Measurements from ENCODE around the gene PCDHA3.
"Not testable (repeated sequence)": the region's sequence is repeated elsewhere in the genome, so short reads cannot be mapped to it uniquely, and the experiment has no call there.

Gene PCDHA3

GRCh38 chr5:140791089-140791488 lies 9.8 kb upstream of the PCDHA3 start:
- no peak overlapping the region for H3K4me3 ChIP-seq (ENCODE audit: control insufficient read depth, low read depth, low read length)
- no peak for TF ChIP-seq CTCF (conservative IDR thresholded peaks at IDR 0.05; ENCODE audit: control insufficient read depth, insufficient read depth, low read depth, low read length)
- no peak for DNase-seq (ENCODE audit: low read depth)

DNA sequence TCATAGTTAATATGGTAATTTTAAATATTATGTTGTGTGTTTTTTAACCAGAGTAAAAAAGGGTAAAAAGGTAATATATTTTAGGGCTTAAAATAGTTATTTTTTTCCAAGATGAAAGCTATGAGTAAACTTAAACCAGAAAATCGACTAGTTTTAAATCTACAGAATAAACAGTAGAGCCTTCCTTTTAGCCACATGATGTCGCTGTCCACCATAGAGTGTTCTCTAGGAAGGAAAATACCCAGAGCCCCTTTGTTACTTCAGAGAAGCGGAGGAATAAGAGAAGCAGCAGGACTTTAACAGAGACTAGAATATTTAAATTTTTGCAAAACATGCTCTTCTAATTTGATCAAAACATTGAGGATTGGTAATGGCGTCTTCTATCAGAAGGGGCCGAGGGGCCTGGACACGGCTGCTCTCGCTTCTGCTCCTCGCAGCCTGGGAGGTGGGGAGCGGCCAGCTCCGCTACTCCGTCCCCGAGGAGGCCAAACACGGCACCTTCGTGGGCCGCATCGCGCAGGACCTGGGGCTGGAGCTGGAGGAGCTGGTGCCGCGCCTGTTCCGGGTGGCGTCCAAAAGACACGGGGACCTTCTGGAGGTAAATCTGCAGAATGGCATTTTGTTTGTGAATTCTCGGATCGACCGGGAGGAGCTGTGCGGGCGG lies 6.1 kb upstream of the PCDHA3 start, which contains the start of gene PCDHA2:
Gene PCDHA2 (plus strand): TSS at position 258 of the 664 bp plus-strand sequence.
- no peak within 1 kb of the TSS for H3K4me3 ChIP-seq (ENCODE audit: control insufficient read depth, low read depth, low read length)
- peak; percentile 16 for TF ChIP-seq CTCF (conservative IDR thresholded peaks at IDR 0.05; ENCODE audit: control insufficient read depth, insufficient read depth, low read depth, low read length)
- DNase-seq (ENCODE audit: low read depth): peak; percentile 3

- no peak for DNase-seq (ENCODE audit: low read depth)
- H3K4me3 ChIP-seq (ENCODE audit: control insufficient read depth, low read depth, low read length): no peak overlapping the region
- peak; percentile 21 for TF ChIP-seq CTCF (conservative IDR thresholded peaks at IDR 0.05; ENCODE audit: control insufficient read depth, insufficient read depth, low read depth, low read length)
These were observed 5.6 kb upstream of the PCDHA3 start for GRCh38 chr5:140795259-140795641.

DNA sequence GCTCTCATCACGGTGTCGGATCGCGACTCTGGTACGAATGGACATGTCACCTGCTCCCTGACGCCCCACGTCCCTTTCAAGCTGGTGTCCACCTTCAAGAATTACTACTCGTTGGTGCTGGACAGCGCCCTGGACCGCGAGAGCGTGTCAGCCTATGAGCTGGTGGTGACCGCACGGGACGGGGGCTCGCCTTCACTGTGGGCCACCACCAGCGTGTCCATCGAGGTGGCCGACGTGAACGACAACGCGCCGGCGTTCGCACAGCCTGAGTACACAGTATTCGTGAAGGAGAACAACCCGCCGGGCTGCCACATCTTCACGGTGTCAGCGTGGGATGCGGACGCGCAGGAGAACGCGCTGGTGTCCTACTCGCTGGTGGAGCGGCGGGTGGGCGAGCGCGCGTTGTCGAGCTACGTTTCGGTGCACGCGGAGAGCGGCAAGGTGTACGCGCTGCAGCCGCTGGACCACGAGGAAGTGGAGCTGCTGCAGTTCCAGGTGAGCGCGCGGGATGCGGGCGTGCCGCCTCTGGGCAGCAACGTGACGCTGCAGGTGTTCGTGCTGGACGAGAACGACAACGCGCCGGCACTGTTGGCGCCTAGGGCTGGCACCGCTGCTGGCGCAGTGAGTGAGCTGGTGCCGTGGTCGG lies 4.7 kb upstream of the PCDHA3 start:
- not testable (repeated sequence) for DNase-seq (ENCODE audit: low read depth); H3K4me3 ChIP-seq (ENCODE audit: control insufficient read depth, low read depth, low read length)

DNA sequence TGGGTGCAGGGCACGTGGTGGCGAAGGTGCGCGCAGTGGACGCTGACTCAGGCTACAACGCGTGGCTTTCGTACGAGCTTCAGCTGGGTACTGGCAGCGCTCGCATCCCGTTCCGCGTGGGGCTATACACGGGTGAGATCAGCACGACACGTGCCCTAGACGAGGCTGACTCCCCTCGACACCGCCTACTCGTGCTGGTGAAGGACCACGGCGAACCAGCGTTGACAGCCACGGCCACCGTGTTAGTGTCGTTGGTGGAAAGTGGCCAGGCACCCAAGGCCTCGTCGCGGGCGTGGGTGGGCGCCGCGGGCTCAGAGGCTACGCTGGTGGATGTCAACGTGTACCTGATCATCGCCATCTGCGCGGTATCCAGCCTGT lies 4.2 kb upstream of the PCDHA3 start:
- H3K4me3 ChIP-seq (ENCODE audit: control insufficient read depth, low read depth, low read length): no peak overlapping the region
- TF ChIP-seq CTCF (conservative IDR thresholded peaks at IDR 0.05; ENCODE audit: control insufficient read depth, insufficient read depth, low read depth, low read length): no peak
- no peak for DNase-seq (ENCODE audit: low read depth)

DNA sequence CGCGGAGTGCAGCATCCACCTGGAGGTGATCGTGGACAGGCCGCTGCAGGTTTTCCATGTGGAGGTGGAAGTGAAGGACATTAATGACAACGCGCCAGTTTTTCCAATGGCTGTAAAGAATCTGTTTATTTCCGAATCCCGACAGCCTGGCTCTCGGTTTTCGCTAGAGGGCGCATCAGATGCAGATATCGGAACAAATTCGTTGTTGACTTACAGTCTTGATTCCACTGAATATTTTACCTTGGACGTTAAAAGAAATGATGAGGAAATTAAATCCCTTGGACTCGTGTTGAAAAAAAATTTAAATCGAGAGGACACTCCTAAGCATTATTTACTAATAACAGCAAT lies 611 bp downstream of the PCDHA3 start:
- peak; percentile 4 for DNase-seq (ENCODE audit: low read depth)
- H3K4me3 ChIP-seq (ENCODE audit: control insufficient read depth, low read depth, low read length): no peak overlapping the region
- TF ChIP-seq CTCF (conservative IDR thresholded peaks at IDR 0.05; ENCODE audit: control insufficient read depth, insufficient read depth, low read depth, low read length): peak; percentile 27

DNA sequence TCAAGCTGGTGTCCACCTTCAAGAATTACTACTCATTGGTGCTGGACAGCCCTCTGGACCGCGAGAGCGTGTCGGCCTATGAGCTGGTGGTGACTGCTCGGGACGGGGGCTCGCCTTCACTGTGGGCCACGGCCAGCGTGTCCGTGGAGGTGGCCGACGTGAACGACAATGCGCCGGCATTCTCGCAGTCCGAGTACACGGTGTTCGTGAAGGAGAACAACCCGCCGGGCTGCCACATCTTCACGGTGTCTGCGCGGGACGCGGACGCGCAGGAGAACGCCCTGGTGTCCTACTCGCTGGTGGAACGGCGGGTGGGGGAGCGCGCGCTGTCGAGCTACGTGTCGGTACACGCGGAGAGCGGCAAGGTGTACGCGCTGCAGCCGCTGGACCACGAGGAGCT lies 1.5 kb downstream of the PCDHA3 start:
- H3K4me3 ChIP-seq (ENCODE audit: control insufficient read depth, low read depth, low read length); DNase-seq (ENCODE audit: low read depth): not testable (repeated sequence)

DNA sequence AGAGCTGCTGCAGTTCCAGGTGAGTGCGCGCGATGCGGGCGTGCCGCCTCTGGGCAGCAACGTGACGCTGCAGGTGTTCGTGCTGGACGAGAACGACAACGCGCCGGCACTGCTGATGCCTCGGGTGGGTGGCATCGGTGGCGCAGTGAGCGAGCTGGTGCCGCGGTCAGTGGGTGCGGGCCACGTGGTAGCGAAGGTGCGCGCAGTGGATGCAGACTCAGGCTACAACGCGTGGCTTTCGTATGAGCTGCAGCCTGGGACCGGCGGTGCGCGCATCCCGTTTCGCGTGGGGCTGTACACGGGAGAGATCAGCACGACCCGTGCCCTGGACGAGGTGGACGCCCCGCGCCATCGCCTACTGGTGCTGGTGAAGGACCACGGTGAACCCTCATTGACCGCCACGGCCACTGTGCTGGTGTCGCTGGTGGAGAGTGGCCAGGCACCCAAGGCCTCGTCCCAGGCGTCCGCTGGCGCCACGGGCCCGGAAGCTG lies 2.0 kb downstream of the PCDHA3 start:
- no peak for TF ChIP-seq CTCF (conservative IDR thresholded peaks at IDR 0.05; ENCODE audit: control insufficient read depth, insufficient read depth, low read depth, low read length)
- no peak for DNase-seq (ENCODE audit: low read depth)

More for the DNA sequence above, 2.0 kb downstream of the PCDHA3 start:
- H3K4me3 ChIP-seq (ENCODE audit: control insufficient read depth, low read depth, low read length): no peak overlapping the region
